Activated CD8-positive, alpha-beta memory T cell treated with anti-CD3 and anti-CD28 coated beads for 4 hours (primary cell): ENCODE results near the gene OR4C16.

Experiments used
- DNase-seq, 2 donors: peaks; one replicate each; pipeline ENCODE4 v3.0.0-alpha.2; 2020; ENCODE audit warnings: low read depth in 2 of 2

Gene OR4C16

GRCh38 chr11:55571828-55572227 is at the start of gene OR4C16:
TSS of gene OR4C16 (plus strand) at chr11:55572128. CDS start at chr11:55572128, 0 bp downstream.
- DNase-seq: no peak

GRCh38 chr11:55554169-55554568 is 17.8 kb upstream of the OR4C16 start, which contains the start of gene OR4C15:
TSS of gene OR4C15 (plus strand) at chr11:55554469. CDS start at chr11:55554469, 0 bp downstream.
- DNase-seq: no peak

- no peak for DNase-seq
Measured at GRCh38 chr11:55572548-55572947, 620 bp downstream of the OR4C16 start.

GRCh38 chr11:55607545-55607944 is 35.6 kb downstream of the OR4C16 start, which contains the start of gene OR4C11:
TSS of gene OR4C11 (minus strand) at chr11:55607645. CDS start at chr11:55604373, 3,272 bp downstream.
- DNase-seq: no peak
